Activated CD4-positive, alpha-beta memory T cell treated with anti-CD3 and anti-CD28 coated beads, Interleukin-2, amount 10 ng/mL, durations not matched to agents 7 days and 5 days (primary cell): ENCODE results near the gene CAMTA1. TPM values are rescaled to one million over a fixed set of nuclear protein-coding genes. Genes with fewer than 3 reads are reported as not detected.

Experiments used
- CTCF ChIA-PET: fragments of 350-600 bp; sonication (Branson Sonifier 250); formaldehyde crosslinking; loops from one replicate; lab custom pipeline; 2021; ENCODE audit warnings: antibody characterized with exemption, inconsistent platforms; lab: Charles Lee
- POLR2A ChIA-PET: fragments of 350-600 bp; sonication (Branson Sonifier 250); formaldehyde crosslinking; loops from one replicate; lab custom pipeline; 2021; ENCODE audit warnings: antibody characterized with exemption; lab: Charles Lee
- DNase-seq: peaks from one replicate; pipeline ENCODE4 v3.0.0-alpha.2; 2020
- H3K27ac Mint-ChIP-seq: one replicate; pipeline ENCODE4 v1.8.0; 2021; ENCODE audit warnings: mild to moderate bottlenecking, mixed read lengths
- H3K27me3 Mint-ChIP-seq: one replicate; pipeline ENCODE4 v1.8.0; 2021; ENCODE audit warnings: mixed read lengths
- H3K36me3 Mint-ChIP-seq: one replicate; pipeline ENCODE4 v1.8.0; 2021; ENCODE audit warnings: low read depth, mixed read lengths
- H3K4me1 Mint-ChIP-seq: one replicate; pipeline ENCODE4 v1.8.0; 2021; ENCODE audit warnings: mixed read lengths
- H3K4me3 Mint-ChIP-seq: one replicate; pipeline ENCODE4 v1.8.0; 2021; ENCODE audit warnings: mild to moderate bottlenecking, mixed read lengths
- H3K9me3 Mint-ChIP-seq: one replicate; pipeline ENCODE4 v1.8.0; 2021; ENCODE audit warnings: mixed read lengths
- total RNA-seq, 2 experiments: library from RNA; stranded (reverse); gene quantifications; one replicate each; pipeline ENCODE4 v1.2.3, GENCODE V29; 2021

Gene CAMTA1
- total RNA-seq, 2 experiments from 2014 or later, result 43.0 to 47.3 TPM

DNA sequence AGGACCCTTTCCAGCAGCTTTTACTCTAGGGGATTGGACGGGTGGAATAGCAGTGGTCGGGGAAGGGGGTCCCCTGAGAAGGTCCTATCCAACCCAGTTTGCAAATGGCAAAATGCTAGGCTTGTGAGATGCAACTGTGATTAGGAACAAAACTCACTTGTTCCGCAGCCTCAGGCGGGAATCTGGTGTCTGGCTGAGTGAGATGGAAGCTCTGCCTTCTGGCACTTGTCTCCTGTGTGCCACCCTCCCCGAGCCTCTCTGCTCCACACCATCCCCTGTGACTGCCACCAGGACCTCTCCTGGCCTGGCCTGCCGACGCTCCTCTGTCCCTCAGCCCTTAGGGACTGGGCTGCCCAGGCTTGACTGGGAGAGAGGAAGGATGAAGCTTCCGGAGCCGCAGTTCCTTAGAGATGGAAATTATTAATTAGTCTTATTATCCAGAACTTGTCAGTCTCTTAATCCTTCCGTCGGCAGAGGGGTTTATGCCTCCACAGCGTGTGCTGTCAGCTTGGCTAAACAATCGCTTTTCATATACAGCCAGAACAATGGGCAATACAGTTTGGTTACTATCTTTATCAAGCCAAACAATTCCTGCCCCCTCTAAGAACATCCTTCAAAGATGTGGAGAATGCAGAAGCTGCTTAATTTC lies 693.0 kb downstream of the CAMTA1 start:
- Mint-ChIP-seq H3K4me1 (no peaks in the 10 kb centered on the region), H3K27ac (no peak overlapping the region), H3K27me3 (no peaks in the 10 kb centered on the region), H3K4me3 (no peak overlapping the region), H3K9me3 (no peaks in the 10 kb centered on the region), H3K36me3 (no peaks in the 10 kb centered on the region)
- POLR2A ChIA-PET, result no interaction called here
- DNase-seq, result no peak
- CTCF ChIA-PET, result no interaction called here

DNA sequence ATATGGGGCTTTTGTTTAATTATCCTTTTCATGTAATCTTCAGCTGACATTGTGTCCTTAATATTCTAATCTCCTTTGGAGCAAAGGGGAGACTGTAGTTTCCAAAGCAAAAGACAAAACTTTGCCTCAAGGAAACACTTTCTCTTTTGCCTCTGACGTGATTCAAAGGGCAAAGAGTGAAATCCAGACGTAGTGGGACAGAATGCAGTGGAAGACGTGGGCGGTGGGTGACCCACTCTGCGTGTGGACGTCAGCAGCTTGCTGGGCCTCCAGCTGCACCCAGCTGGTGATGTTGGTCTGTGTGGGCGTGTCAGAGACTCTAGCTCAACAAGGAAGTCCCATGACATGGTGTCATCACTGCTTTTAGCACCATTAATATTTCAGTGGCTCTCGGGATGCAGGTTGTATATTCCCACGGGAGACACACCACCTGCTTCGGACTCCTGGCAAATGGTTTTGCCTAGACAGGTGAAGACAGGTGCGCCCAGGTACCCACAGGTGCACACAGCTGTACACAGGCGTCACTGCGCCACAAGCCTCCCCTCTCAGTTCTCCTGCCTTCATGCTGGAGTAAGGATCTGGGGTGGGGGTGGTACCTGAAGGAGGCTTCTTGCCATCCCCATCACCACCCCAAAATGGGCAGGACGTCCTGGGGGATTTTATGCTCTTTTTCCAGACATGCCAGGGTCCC lies 693.7 kb downstream of the CAMTA1 start:
- CTCF ChIA-PET, result no interaction called here
- no peak overlapping the region for H3K4me3 Mint-ChIP-seq
- no peak overlapping the region for H3K27ac Mint-ChIP-seq
- DNase-seq, result no peak
- H3K36me3 Mint-ChIP-seq, result no peaks in the 10 kb centered on the region
- H3K4me1 Mint-ChIP-seq, result no peaks in the 10 kb centered on the region
- no peaks in the 10 kb centered on the region for H3K9me3 Mint-ChIP-seq
- POLR2A ChIA-PET, result no interaction called here
- H3K27me3 Mint-ChIP-seq, result no peaks in the 10 kb centered on the region

DNA sequence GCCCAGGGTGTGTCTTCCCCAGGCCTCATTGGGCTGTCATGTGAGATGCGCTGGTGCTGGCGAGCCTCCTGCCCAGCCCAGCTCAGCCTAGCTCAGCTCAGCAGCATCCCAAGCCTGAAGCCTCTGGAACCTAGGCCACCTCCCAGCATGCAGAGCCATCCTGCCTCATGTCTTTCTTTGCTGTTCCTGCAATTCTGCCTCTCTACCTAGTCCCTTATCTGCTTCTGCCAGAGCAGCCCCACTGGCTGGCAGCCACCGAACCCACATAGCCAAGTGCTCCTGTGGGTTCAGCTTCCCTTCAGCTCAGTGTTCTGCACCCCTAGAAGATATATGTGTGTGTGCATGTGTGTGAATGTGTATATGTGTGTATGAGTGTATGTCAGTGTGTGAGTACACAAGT lies 694.3 kb downstream of the CAMTA1 start:
- H3K4me1 Mint-ChIP-seq, result no peaks in the 10 kb centered on the region
- no peak overlapping the region for H3K27ac Mint-ChIP-seq
- ChIA-PET POLR2A (no interaction called here), CTCF (no interaction called here)
- DNase-seq, result no peak
- H3K4me3 Mint-ChIP-seq, result no peak overlapping the region
- H3K36me3 Mint-ChIP-seq, result no peaks in the 10 kb centered on the region
- H3K9me3 Mint-ChIP-seq, result no peaks in the 10 kb centered on the region
- no peaks in the 10 kb centered on the region for H3K27me3 Mint-ChIP-seq

DNA sequence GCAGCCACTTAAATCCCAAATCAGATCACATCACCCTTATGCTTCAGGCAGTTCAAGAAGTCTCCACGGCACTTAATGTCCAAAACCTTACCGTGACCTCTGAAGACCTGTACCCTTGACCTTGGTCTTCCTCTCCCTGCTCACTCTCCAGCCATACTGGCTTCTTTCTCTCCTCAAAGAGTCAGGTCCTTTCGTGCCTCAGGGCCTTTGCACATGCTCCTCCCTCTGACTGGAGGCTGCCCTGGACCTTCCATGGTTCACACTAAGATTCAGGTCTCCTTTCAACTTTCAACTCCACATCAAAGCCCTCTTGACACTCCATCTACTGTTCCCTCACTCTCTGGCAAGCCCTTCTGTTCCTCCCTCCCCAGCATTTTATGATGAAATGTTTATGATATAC lies 695.9 kb downstream of the CAMTA1 start:
- DNase-seq, result no peak
- Mint-ChIP-seq H3K27ac (no peak overlapping the region), H3K9me3 (no peaks in the 10 kb centered on the region), H3K36me3 (no peaks in the 10 kb centered on the region), H3K4me1 (no peaks in the 10 kb centered on the region), H3K27me3 (no peaks in the 10 kb centered on the region), H3K4me3 (no peak overlapping the region)
- ChIA-PET CTCF (no interaction called here), POLR2A (no interaction called here)

DNA sequence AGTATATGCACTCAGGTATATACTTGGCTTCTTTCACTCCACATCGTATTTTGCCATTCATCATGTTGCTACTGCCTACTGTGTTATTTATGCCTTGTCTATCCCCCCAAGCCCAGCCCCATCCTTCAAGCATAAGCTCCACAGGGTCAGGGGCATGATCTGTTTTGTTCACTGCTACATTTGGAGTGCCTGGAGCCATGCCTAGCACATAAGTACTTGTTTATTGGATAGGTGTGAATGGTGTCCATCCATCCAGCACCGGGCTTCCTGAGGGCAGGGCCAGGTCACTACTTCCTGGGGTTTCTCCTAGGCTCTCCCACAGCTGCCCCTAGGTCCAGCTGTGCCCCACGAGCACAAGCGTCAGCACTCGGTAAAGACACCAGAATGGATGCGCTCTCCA lies 696.8 kb downstream of the CAMTA1 start:
- no peak overlapping the region for H3K27ac Mint-ChIP-seq
- H3K4me1 Mint-ChIP-seq, result no peaks in the 10 kb centered on the region
- CTCF ChIA-PET, result no interaction called here
- H3K9me3 Mint-ChIP-seq, result no peaks in the 10 kb centered on the region
- no peaks in the 10 kb centered on the region for H3K36me3 Mint-ChIP-seq
- POLR2A ChIA-PET, result no interaction called here
- no peak overlapping the region for H3K4me3 Mint-ChIP-seq
- no peaks in the 10 kb centered on the region for H3K27me3 Mint-ChIP-seq
- DNase-seq, result no peak

DNA sequence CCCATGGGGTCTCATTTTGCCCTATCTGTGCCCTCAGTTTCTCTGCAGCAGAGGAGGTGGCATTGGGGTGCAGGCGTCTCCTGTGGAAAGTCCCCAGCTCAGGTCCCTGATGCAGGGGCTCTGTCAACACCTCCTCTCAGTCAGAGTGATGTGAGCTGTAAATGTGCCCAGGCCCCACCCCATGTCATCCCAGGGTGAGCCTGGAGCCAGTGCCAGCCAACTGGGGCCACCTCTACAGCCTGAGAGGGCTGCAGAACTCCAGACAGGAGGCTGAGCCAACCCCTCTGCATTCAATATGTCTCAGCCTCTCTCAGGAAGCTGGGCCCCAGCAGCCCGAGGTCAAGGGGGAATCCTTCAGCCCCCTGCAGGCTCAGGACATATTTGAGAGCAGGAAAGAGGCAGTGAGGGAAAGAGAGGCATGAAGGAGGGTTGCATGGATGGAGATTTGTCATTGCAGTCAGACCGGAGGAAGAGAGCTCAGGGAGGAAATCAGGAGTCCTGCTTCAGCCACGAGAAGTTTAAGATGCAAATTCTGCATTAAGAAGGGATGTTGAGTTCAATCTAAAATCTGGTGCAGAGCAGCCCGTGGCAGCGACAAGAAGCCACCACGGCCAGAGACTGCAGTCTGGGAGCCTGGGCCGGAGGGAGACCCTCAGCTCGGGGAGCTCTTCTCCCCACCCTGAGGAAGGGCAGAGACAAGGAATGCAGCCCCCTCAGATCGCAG lies 697.7 kb downstream of the CAMTA1 start:
- ChIA-PET POLR2A (no interaction called here), CTCF (no interaction called here)
- Mint-ChIP-seq H3K36me3 (no peaks in the 10 kb centered on the region), H3K9me3 (no peaks in the 10 kb centered on the region), H3K4me3 (no peak overlapping the region), H3K27me3 (no peaks in the 10 kb centered on the region), H3K27ac (no peak overlapping the region), H3K4me1 (no peaks in the 10 kb centered on the region)
- no peak for DNase-seq

DNA sequence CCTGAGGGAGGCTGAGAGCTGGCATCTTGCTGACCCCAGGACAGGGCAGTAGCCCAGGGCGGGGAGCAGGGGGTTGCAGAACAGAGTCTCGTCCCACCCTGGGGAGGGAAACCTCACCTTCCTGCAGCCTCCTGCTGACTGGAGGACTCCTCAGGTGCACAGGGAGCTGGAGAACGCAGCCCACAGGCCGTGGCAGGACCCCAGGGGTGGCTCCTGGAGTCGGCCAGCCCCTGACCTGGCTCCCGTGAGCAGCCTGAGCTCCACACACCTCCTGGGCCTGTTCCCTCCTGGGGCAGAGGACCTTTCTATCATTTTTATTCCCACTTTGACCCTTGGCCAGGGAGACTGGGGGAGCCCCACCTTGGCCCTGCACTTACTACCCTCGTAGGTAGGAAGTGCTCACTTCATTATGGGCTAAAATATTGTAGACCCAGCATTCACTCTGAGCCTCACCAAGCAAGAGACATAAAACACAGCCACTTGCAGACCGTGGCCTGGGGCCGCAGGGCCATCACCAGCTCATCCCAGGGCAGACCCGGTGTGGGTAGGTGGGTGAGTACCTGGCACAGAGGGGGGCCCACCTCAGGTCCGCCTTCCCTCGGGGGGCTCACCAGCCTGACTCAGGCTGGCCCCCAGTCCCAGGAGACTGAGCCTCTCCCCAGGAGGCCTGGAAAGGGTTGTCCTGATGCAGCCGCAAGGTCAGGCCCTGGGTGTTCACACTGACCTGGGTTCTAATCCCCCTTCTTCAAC lies 698.6 kb downstream of the CAMTA1 start:
- POLR2A ChIA-PET, result no interaction called here
- Mint-ChIP-seq H3K27ac (no peak overlapping the region), H3K4me1 (no peaks in the 10 kb centered on the region), H3K27me3 (no peaks in the 10 kb centered on the region), H3K9me3 (no peaks in the 10 kb centered on the region), H3K4me3 (no peak overlapping the region), H3K36me3 (no peaks in the 10 kb centered on the region)
- CTCF ChIA-PET, result no interaction called here
- DNase-seq, result no peak

DNA sequence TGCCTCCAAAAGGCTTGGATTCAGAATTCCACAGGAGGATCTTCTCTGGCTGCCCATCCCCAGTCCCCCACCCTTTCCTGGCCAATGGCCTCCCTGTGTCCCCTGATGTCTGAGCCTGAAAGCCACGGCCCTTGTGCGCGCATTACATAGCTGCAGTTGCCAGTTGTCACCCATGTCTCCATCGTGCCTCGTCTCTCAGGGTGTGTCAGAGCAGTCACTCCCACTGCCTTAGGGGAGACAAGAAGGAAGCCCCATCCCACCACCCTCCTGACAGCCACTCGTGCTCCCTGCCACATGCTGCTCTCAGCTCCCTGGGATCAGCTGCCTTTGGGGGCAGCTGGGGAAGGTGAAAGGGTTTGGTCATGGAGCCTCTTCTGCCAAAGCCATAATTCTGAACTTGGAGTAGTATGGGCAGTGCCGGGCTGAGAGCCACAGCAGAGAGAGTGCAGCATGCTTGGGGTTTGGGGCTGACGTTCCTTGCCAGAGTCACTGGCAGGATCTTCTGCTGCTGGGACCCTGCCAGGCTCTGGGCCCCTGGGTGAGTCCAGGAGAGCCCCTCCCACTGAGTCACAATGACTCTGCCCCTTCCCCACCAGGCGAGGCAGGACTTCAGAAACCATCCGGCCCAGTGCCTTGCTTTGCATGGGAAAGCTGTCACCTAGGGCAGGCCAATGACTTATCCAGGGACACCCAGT lies 700.0 kb downstream of the CAMTA1 start:
- no peak overlapping the region for H3K27ac Mint-ChIP-seq
- DNase-seq, result no peak
- H3K27me3 Mint-ChIP-seq, result no peaks in the 10 kb centered on the region
- ChIA-PET POLR2A (no interaction called here), CTCF (no interaction called here)
- H3K9me3 Mint-ChIP-seq, result no peaks in the 10 kb centered on the region
- H3K4me3 Mint-ChIP-seq, result no peak overlapping the region
- H3K4me1 Mint-ChIP-seq, result no peaks in the 10 kb centered on the region
- no peaks in the 10 kb centered on the region for H3K36me3 Mint-ChIP-seq

DNA sequence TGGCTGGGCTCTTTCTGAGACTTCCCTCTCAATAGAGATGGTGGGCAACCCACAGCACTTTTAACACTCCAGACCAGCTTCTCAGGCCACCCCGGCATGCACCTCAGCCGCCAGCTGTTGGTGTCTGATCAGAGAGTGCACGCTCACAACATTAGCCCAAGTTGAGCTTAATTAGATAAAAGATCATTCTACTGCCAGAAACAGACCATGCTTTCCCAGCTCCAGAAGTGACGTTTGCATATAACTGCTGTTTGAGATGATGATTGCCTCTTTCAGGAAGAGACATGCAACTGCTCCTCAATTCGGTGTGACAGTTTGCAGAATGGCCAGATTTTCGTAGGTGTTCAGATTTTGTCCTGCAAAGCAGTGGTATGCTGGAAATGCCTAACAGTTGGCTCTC lies 700.6 kb downstream of the CAMTA1 start:
- DNase-seq, result no peak
- H3K4me1 Mint-ChIP-seq, result no peaks in the 10 kb centered on the region
- H3K27me3 Mint-ChIP-seq, result no peaks in the 10 kb centered on the region
- POLR2A ChIA-PET, result no interaction called here
- no peak overlapping the region for H3K4me3 Mint-ChIP-seq
- CTCF ChIA-PET, result no interaction called here
- no peak overlapping the region for H3K27ac Mint-ChIP-seq
- H3K36me3 Mint-ChIP-seq, result no peaks in the 10 kb centered on the region
- H3K9me3 Mint-ChIP-seq, result no peaks in the 10 kb centered on the region

DNA sequence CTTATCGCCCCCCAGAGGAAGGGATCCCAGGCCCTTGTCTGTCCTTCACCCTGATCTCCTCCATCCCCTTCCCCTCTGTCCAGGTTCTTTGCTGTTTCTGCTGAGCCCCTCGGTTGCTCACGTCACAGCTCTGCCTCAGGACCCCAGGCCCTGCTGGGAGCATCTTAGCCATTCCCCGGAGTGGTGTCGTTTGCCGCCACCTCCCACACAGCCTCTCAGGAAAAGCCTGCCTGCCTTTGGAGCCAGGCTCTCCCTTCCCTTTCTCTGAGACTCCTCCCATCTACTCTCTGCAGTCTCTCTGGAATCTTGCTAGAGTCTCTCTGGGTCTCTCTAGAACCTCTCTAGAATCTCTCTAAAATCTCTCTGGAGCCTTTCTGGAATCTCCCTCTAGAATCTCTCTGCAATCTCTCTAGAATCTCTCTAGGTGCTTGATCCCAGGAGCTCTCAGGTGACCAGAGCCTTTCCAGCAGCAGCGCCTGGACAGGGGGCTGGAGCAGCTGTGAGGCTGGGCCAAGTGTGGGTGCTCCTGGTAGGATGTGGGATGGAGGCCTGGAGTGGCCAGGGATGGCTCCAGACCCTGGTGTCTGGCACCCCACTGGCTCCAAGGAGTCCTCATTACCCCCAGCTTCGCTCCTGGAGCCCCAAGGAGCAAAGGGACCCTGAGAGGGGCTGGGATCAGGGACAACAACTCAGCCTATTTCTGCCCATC lies 702.7 kb downstream of the CAMTA1 start:
- no peaks in the 10 kb centered on the region for H3K4me1 Mint-ChIP-seq
- peaks cover 8% of the 10 kb centered on the region for H3K9me3 Mint-ChIP-seq
- H3K27me3 Mint-ChIP-seq, result no peaks in the 10 kb centered on the region
- H3K27ac Mint-ChIP-seq, result no peak overlapping the region
- H3K4me3 Mint-ChIP-seq, result no peak overlapping the region
- ChIA-PET CTCF (no interaction called here), POLR2A (no interaction called here)
- no peak for DNase-seq
- H3K36me3 Mint-ChIP-seq, result no peaks in the 10 kb centered on the region

DNA sequence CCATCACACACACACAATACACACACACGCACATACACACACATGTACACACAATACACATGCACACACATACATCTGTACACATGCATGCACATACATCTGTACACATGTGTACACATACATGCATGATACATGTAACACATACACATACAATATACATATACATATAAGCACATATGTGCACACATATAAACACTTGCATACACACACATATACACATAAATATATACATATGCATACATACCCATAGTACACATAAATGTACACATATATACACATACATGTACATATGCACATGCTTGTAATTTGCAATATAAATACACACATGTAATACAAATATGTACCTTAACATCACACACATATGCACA lies 703.2 kb downstream of the CAMTA1 start:
- Mint-ChIP-seq H3K4me1 (no peaks in the 10 kb centered on the region), H3K27me3 (no peaks in the 10 kb centered on the region), H3K4me3 (no peak overlapping the region), H3K9me3 (peaks cover 13% of the 10 kb centered on the region), H3K36me3 (no peaks in the 10 kb centered on the region), H3K27ac (no peak overlapping the region)
- no peak for DNase-seq
- POLR2A ChIA-PET, result no interaction called here
- CTCF ChIA-PET, result no interaction called here

DNA sequence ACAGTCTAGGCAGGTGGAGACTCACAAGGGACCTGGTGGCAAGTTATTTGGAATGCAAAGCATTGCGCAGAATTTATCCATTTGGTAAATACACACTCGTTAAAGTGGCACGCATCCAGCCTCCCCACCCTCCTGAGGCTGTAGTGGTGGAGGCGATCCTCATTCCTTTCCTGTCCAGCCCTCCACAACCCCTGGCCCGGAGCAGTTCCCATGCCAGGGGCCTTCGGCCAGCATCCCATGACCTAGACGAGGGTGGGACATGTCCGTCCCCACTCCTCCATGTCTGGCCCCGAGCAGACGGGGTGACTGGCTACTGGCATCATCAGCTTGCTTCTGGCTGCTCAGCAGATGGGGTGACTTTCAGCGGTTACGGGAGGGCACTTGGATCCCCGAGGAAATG lies 704.3 kb downstream of the CAMTA1 start:
- DNase-seq, result no peak
- H3K27me3 Mint-ChIP-seq, result no peaks in the 10 kb centered on the region
- CTCF ChIA-PET, result no interaction called here

More for the DNA sequence above, 704.3 kb downstream of the CAMTA1 start:
- Mint-ChIP-seq H3K27ac (no peak overlapping the region), H3K4me3 (no peak overlapping the region), H3K9me3 (peaks cover 14% of the 10 kb centered on the region), H3K4me1 (no peaks in the 10 kb centered on the region), H3K36me3 (no peaks in the 10 kb centered on the region)
- POLR2A ChIA-PET, result no interaction called here
